ENCODE results near the gene PLAGL1. TPM values are rescaled to one million over a fixed set of nuclear protein-coding genes. Genes with fewer than 3 reads are reported as not detected.

PLAGL1 gene
- total and polyA plus RNA-seq, 2 of the 8 experiments (the other 6 are each of a cell fraction or from before 2014, with no cell fraction given): 0.94 to 1.1 TPM

- TF ChIP-seq CHD7 (IDR thresholded peaks at IDR 0.05; ENCODE audit: insufficient replicate concordance, low read length) (no peak), KDM5A (IDR thresholded peaks at IDR 0.05; ENCODE audit: low read length) (no peak), YY1 (IDR thresholded peaks at IDR 0.05; ENCODE audit: low read depth, low read length) (no peak), RXRA (IDR thresholded peaks at IDR 0.05; ENCODE audit: insufficient read depth, low read depth, low read length) (no peak), CREB1 (IDR thresholded peaks at IDR 0.05) (no peak), GTF2F1 (IDR thresholded peaks at IDR 0.05; ENCODE audit: borderline replicate concordance, low read depth, low read length) (no peak)
Measured at GRCh38 chr6:143980921-143981320, 27.1 kb downstream of the PLAGL1 start (continued).
